Nephron (organoid): Measurements from ENCODE around the gene DUSP9.

Experiments
- H3K27ac Mint-ChIP-seq, 3 experiments: 2 replicates each; pipeline ENCODE4 v1.8.0; 2020; ENCODE audit warnings: mixed read lengths in 3 of 3, mild to moderate bottlenecking in 2 of 3, moderate library complexity in 1 of 3
- H3K27me3 Mint-ChIP-seq: 2 replicates; pipeline ENCODE4 v1.8.0; 2021; ENCODE audit warnings: low read depth, mild to moderate bottlenecking, moderate library complexity, mixed read lengths
- H3K36me3 Mint-ChIP-seq: 2 replicates; pipeline ENCODE4 v1.8.0; 2020; ENCODE audit warnings: low read depth, mixed read lengths
- H3K4me1 Mint-ChIP-seq: 2 replicates; pipeline ENCODE4 v1.8.0; 2020; ENCODE audit warnings: mixed read lengths
- H3K4me3 Mint-ChIP-seq, 3 experiments: 2 replicates each; pipeline ENCODE4 v1.8.0; 2020; ENCODE audit warnings: mild to moderate bottlenecking in 3 of 3, mixed read lengths in 3 of 3, moderate library complexity in 2 of 3
- H3K9me3 Mint-ChIP-seq: 2 replicates; pipeline ENCODE4 v1.8.0; 2020; ENCODE audit warnings: mixed read lengths
- CTCF ChIP-seq, 3 experiments: fragments of 200-600 bp; sonication (generic); IDR thresholded peaks; one replicate each; pipeline ENCODE4 v1.5.0; 2021; ENCODE audit warnings: antibody characterized with exemption in 3 of 3; ENCODE audit not compliant: unreplicated experiment in 3 of 3

The DUSP9 gene

DNA sequence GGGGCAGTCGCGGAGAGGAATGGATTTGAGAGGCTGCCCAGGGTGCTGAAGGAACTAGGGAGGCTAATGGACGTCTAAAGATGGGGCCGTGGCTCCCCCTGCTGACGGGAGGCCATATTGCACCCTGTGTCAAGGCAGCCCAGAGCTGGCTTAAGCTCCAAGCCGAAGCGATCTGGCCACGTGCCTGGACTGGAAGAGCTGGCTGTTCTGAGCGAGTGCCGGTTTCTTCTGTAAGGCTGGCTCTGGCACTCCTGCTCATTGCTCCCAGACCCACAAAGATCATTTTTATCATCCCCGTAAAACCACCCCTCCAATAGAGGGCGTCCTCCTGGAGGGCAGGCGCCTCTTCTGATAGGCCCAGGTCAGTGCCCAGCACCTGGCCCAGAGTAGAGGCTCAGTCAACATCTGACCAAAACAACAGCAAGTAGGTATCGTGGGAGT, 21.0 kb downstream of the DUSP9 start:
- TF ChIP-seq CTCF (IDR thresholded peaks at IDR 0.05; ENCODE audit: unreplicated experiment in 3 of 3) = peak; percentile 67 to 75 (median 71)
- H3K27me3 Mint-ChIP-seq = peaks cover 50% of the 10 kb centered on the region
- H3K4me1 Mint-ChIP-seq = peaks cover 5% of the 10 kb centered on the region
- peaks cover 32% of the 10 kb centered on the region for H3K9me3 Mint-ChIP-seq
- H3K4me3 Mint-ChIP-seq = peak overlapping the region; percentile 47 to 73 (median 60)
- H3K27ac Mint-ChIP-seq = peak overlapping the region in 1 of 3 experiments; percentile 43
- H3K36me3 Mint-ChIP-seq = no peaks in the 10 kb centered on the region

DNA sequence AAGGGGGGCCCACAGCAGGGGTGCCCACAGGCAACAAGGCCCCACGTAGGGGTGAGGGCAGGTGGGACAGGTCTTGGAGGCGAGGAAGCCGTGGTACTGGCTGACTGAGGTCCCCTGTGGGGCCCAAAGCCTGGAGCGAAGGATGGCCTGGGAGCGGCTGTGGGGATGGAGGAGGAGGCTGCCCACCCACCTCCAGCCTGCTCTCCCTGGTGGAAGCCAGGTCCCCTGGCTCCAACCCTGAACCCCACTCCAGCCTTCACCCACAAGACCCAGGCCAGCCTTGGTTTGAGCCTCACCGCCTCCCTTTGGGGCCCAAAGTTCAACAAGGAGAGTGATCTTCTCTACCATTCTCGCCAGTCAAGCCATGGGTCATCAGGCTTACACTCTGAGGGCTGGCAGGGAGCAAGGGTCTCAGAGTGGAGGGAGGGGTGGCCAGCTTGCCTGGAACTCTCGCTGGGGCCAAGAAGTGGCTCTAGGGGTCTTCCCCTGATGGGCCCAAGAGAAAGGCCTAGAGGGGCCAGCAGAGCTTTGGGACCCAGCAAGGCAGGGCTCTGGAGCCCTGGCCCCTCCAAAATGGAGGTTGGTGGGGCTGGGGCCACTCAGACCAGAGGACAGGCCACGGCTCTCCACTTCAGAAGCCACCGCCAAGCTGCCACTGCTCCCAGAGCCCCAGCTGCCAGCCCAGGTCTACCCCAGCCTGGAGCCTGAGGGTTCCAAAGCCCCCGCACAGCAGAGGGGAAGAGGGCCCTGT, 21.6 kb downstream of the DUSP9 start:
- Mint-ChIP-seq H3K27me3 (peaks cover 50% of the 10 kb centered on the region), H3K36me3 (no peaks in the 10 kb centered on the region)

DNA sequence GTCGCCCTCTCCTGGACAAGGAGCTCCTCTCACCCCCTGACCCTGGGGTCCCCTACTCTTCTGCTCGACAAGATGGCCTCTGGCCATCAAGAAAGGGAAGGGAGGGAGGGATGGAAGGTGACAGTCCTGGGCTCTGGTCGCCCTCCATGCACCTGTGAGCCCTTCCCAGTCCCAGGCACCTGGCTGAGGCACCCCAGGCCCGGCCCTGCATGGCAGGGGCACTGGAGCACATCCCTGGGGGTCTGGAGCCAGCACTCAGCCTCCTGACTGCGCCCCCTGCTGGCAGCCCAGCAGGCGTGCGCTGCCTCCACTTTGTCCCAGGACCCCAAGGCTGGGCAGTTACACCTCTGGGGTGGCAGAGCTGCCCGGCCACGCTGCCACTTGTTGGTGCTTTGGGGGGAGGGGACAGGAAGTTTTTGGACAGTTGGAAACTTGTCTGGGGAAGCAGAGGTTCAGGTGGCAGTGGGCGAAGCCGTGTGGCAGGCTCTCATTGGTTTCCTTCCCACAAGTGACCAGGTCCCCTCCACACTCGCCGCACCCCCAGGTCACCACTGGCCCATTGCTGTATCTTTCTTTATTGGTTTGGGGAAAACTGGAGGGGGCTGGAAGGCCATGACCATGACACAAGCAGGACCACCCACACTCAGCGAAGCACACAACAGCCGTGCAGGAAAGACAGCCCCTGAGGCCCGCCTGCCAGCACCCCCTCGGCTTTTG, 22.3 kb downstream of the DUSP9 start:
- TF ChIP-seq CTCF (IDR thresholded peaks at IDR 0.05; ENCODE audit: unreplicated experiment in 3 of 3) = peak; percentile 67 to 73 (median 70)
- no peaks in the 10 kb centered on the region for H3K36me3 Mint-ChIP-seq

More for the DNA sequence above, 21.6 kb downstream of the DUSP9 start:
- no peak for TF ChIP-seq CTCF (IDR thresholded peaks at IDR 0.05; ENCODE audit: unreplicated experiment in 3 of 3)
- H3K4me1 Mint-ChIP-seq = peaks cover 5% of the 10 kb centered on the region
- no peak overlapping the region for H3K27ac Mint-ChIP-seq
- H3K9me3 Mint-ChIP-seq = peaks cover 32% of the 10 kb centered on the region
- no peak overlapping the region for H3K4me3 Mint-ChIP-seq

GRCh38 chrX:153669901-153670731, 23.1 kb downstream of the DUSP9 start:
- H3K4me1 Mint-ChIP-seq = peaks cover 13% of the 10 kb centered on the region

More for the DNA sequence above, 22.3 kb downstream of the DUSP9 start:
- H3K4me1 Mint-ChIP-seq = peaks cover 9% of the 10 kb centered on the region
- H3K27me3 Mint-ChIP-seq = peaks cover 53% of the 10 kb centered on the region
- peaks cover 35% of the 10 kb centered on the region for H3K9me3 Mint-ChIP-seq
- no peak overlapping the region for H3K4me3 Mint-ChIP-seq
- no peak overlapping the region for H3K27ac Mint-ChIP-seq

More at GRCh38 chrX:153669901-153670731, 23.1 kb downstream of the DUSP9 start:
- H3K9me3 Mint-ChIP-seq = peaks cover 35% of the 10 kb centered on the region
- no peak overlapping the region for H3K27ac Mint-ChIP-seq
- peaks cover 54% of the 10 kb centered on the region for H3K27me3 Mint-ChIP-seq
- no peaks in the 10 kb centered on the region for H3K36me3 Mint-ChIP-seq
- no peak overlapping the region for H3K4me3 Mint-ChIP-seq
- TF ChIP-seq CTCF (IDR thresholded peaks at IDR 0.05; ENCODE audit: unreplicated experiment in 3 of 3) = no peak
